Spleen (tissue), 7 donors: ENCODE measurements around the gene PVALB.

ENCODE experiments used
- POLR2A ChIP-seq, 3 donors: fragments of 450-650 bp; IDR thresholded peaks; one replicate each; pipeline ENCODE4 v1.5.1; 2017; ENCODE audit warnings: antibody characterized with exemption in 3 of 3, mild to moderate bottlenecking in 1 of 3
- POLR2AphosphoS5 ChIP-seq, 3 donors: sonication (generic); formaldehyde crosslinking; IDR thresholded peaks; one replicate each; pipeline ENCODE4 v1.5.1; 2017; ENCODE audit warnings: antibody characterized with exemption in 3 of 3
- TF ChIP-seq, protein P1 (sequence below), 11 experiments: fragments of 200-600 bp in 7 of 11; fragments of 450-650 bp in 4 of 11; sonication (generic) in 4 of 11; IDR thresholded peaks in 8 of 11; conservative IDR thresholded peaks in 3 of 11; 1 replicate in 7 of 11; 2 replicates in 4 of 11; pipeline versions ENCODE4 v1.4.0 to v1.8.0; 2016 to 2021; ENCODE audit warnings: antibody characterized with exemption in 11 of 11, inconsistent platforms in 4 of 11, mild to moderate bottlenecking in 1 of 11
- donor health status: DM: no; HTN: no; CAD: no; lungs with moderate emphysema.
- donor health status: DM: no; HTN: no; CAD: no.
- donor health status: DM: no; HTN: no; CAD: no.

- TF ChIP-seq, protein P1, sequence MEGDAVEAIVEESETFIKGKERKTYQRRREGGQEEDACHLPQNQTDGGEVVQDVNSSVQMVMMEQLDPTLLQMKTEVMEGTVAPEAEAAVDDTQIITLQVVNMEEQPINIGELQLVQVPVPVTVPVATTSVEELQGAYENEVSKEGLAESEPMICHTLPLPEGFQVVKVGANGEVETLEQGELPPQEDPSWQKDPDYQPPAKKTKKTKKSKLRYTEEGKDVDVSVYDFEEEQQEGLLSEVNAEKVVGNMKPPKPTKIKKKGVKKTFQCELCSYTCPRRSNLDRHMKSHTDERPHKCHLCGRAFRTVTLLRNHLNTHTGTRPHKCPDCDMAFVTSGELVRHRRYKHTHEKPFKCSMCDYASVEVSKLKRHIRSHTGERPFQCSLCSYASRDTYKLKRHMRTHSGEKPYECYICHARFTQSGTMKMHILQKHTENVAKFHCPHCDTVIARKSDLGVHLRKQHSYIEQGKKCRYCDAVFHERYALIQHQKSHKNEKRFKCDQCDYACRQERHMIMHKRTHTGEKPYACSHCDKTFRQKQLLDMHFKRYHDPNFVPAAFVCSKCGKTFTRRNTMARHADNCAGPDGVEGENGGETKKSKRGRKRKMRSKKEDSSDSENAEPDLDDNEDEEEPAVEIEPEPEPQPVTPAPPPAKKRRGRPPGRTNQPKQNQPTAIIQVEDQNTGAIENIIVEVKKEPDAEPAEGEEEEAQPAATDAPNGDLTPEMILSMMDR (IDR thresholded peaks at IDR 0.05 in 8 of 11, conservative IDR thresholded peaks at IDR 0.05 in 3 of 11): no peak
- no peak for TF ChIP-seq POLR2A (IDR thresholded peaks at IDR 0.05)
- no peak for TF ChIP-seq POLR2AphosphoS5 (IDR thresholded peaks at IDR 0.05)
These were observed 52.8 kb downstream of the PVALB start for GRCh38 chr22:36764060-36764459.
